Right lobe of liver (tissue), 4 donors: Measurements from ENCODE around the gene RBM18.

ENCODE experiments used
- CTCF ChIP-seq, 4 donors: fragments of 200-600 bp in 3 of 4; fragments of 450-650 bp in 1 of 4; IDR thresholded peaks; one replicate each; pipeline versions ENCODE4 v1.5.1 to v1.8.0; 2016 to 2022; ENCODE audit warnings: antibody characterized with exemption in 4 of 4, mild to moderate bottlenecking in 2 of 4
- POLR2A ChIP-seq: fragments of 450-650 bp; IDR thresholded peaks from one replicate; pipeline ENCODE4 v1.6.1; 2017; ENCODE audit warnings: antibody characterized with exemption, mild to moderate bottlenecking
- donor health status: DM: no; HTN: no; CAD: no.
- donor health status: DM: no; HTN: no; CAD: no.
- donor health status: DM: no; HTN: yes; CAD: no.

DNA sequence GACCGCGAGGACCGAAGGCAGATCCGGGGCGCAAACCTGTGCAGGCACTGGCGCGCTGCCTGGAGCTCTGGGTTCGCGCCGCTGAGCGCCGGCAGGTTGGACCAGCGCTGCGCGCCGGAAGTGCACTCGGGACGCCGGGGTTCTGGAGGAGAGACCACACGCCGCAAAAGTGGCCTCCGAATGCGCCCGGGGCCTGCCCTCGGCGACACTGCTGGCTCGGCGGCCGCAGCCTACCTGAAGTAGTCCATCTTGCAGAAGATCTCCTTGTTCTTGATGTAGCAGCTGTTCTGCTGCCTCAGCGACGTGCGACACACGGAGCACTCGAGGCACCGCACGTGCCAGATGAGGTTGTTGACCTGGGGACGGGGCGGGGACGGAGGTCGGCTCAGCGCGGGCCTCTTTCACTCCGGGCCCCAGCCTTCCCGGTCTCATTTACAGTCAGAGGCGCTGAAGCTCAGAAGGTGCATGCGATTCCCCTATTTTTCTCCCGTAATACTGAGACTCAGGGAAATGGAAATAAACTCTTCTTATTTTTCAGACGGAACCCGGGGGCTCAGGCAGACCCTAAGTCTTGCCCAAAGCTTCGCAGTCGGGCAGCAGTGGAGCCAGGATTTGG, 38.4 kb downstream of the RBM18 start:
- TF ChIP-seq CTCF (IDR thresholded peaks at IDR 0.05) (no peak), POLR2A (no peak)
